Omental fat pad (tissue), 4 donors: ENCODE measurements around the gene KRT72. TPM values are rescaled to one million over a fixed set of nuclear protein-coding genes. Genes with fewer than 3 reads are reported as not detected.

Experiments used
- ATAC-seq: fragments of 150-250 bp; one replicate; pipeline ENCODE4 v1.9.1; 2016; ENCODE audit warnings: mild to moderate bottlenecking, moderate library complexity; ENCODE audit not compliant: low FRiP score
- DNase-seq: peaks from one replicate; pipeline ENCODE4 v3.0.0-alpha.2; 2019; ENCODE audit warnings: low spot score
- CTCF ChIP-seq, 3 donors: fragments of 450-650 bp; IDR thresholded peaks; one replicate each; pipeline ENCODE4 v1.5.1; 2016 to 2017; ENCODE audit warnings: antibody characterized with exemption in 3 of 3, mild to moderate bottlenecking in 3 of 3, moderate library complexity in 2 of 3
- total RNA-seq, 4 donors: library from RNA; depleted of rRNA; stranded (reverse); fragments of >200 nt; gene quantifications; one replicate each; pipeline ENCODE4 v1.1.0, GENCODE V29; 2016

KRT72 gene
- total RNA-seq, 4 donors from 2014 or later = 0.31 TPM; not detected in 3

- DNase-seq = no peak
- no peak for TF ChIP-seq CTCF (IDR thresholded peaks at IDR 0.05)
- ATAC-seq = no peak
These were observed 29.4 kb upstream of the KRT72 start for GRCh38 chr12:52630599-52631200.

GRCh38 chr12:52630008-52630500 is 28.8 kb upstream of the KRT72 start:
- no peak for ATAC-seq
- no peak for TF ChIP-seq CTCF (IDR thresholded peaks at IDR 0.05)
- DNase-seq = no peak

DNA sequence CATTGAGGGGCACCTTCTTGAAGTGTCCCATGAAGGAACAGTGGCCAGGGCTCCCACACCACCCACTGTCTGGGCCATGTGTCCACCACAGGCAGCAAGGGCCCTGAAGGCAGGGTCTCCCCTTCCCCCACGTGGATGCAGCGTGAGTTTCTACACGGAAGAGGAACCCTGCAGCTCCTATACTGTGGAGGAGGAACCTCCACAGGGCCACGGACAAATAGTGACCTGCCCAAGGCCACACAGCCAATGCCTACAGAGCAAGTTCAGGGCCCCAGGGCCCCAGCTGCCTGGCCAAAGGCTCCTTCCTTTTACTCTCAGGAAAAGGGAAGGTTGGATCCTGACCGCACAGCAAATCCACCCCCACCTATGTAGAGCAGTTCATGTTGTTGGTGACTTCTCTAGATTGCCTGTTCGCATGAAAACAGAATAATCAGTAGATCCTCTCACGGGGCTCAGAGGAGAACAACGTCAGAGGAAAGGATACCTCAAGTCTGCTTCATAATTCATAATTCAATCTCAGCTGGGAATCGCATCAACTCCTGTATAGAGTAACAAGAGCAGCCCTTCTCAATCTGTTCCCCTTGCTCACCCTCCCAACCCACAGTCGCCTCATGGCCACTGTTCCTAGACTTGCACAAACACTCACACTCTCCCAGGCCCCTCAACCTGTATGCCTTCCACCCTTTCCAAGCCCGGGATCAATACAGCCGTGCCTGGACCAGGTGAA is 28.2 kb upstream of the KRT72 start:
- DNase-seq (no peak), ATAC-seq (no peak)
- TF ChIP-seq CTCF (IDR thresholded peaks at IDR 0.05) = no peak

DNA sequence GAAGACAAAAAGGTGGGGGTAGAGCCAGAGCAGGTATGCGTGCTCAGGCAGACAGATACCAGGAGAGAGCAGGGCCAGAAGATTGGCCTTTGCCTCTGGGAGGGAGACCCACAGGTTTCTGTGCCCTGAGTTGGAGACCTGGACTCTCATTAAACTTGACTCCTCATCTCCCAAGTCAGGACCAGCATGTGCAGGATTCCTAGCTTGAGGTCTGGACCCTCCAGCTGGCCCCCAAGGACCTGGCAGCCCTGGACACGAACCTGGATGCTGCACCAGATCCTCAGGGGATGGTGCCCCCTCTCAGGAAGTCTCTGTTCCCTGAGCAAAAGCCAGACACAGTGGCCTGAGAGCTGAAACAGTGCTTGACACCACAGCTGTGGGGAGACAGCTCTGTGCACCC is 27.6 kb upstream of the KRT72 start:
- no peak for DNase-seq
- TF ChIP-seq CTCF (IDR thresholded peaks at IDR 0.05) = no peak
- ATAC-seq = no peak

- TF ChIP-seq CTCF (IDR thresholded peaks at IDR 0.05) = no peak
- ATAC-seq (no peak), DNase-seq (no peak)
These were observed 26.8 kb upstream of the KRT72 start for GRCh38 chr12:52628111-52628507.

DNA sequence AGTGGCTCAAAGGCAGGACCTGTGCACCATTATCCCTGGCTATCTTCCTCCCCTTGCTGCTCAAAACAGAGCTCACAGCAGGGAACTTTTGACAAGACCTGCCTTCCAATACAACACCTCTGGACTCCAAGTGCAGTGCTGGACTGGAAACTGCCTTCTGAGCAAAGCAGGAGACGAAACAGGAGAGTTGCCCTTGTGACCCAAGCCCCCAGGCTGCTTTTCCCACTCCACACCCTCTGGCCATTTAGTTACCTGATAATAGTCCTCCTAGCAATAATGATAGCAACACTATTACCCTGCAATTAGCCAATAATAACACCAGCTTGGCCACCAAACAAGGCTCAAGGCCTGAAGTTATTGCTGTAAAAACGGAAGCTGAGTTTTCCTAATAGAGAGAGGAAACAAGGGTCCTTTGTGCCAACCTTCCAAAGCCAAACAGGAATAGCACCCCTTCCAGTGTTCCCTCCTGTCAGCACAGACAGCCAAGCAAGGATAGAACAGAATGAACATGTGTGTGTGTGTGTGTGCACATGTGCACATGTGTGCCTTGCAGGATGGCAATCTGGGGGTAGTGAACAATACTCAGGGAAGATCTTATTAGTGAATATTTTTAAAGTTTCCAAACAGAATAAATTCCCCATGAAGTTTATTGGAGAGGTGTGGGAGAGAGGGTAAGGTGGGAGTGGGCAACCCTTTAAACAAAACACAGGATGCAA is 26.3 kb upstream of the KRT72 start:
- DNase-seq (no peak), ATAC-seq (no peak)
- TF ChIP-seq CTCF (IDR thresholded peaks at IDR 0.05) = no peak
